Measurements from ENCODE around the gene STARD3.

Gene STARD3

GRCh38 chr17:39672522-39673334 is 35.8 kb downstream of the STARD3 start:
- no peak for DNase-seq (ENCODE audit: low read depth)

GRCh38 chr17:39673335-39674081 is 36.6 kb downstream of the STARD3 start:
- no peak for DNase-seq (ENCODE audit: low read depth)

GRCh38 chr17:39674179-39674578 is 37.2 kb downstream of the STARD3 start:
- DNase-seq (ENCODE audit: low read depth): no peak

GRCh38 chr17:39674702-39675389 is 37.9 kb downstream of the STARD3 start:
- no peak for DNase-seq (ENCODE audit: low read depth)

GRCh38 chr17:39675390-39676082 is 38.6 kb downstream of the STARD3 start:
- no peak for DNase-seq (ENCODE audit: low read depth)

GRCh38 chr17:39676198-39676819 is 39.4 kb downstream of the STARD3 start:
- DNase-seq (ENCODE audit: low read depth): no peak

- no peak for DNase-seq (ENCODE audit: low read depth)
These were observed 40.1 kb downstream of the STARD3 start for GRCh38 chr17:39677072-39677471.

GRCh38 chr17:39677542-39678339 is 40.8 kb downstream of the STARD3 start:
- no peak for DNase-seq (ENCODE audit: low read depth)

GRCh38 chr17:39678340-39679116 is 41.6 kb downstream of the STARD3 start:
- no peak for DNase-seq (ENCODE audit: low read depth)

- DNase-seq (ENCODE audit: low read depth): no peak
These were observed 42.7 kb downstream of the STARD3 start for GRCh38 chr17:39679521-39680192.

- DNase-seq (ENCODE audit: low read depth): no peak
These were observed 46.5 kb downstream of the STARD3 start for GRCh38 chr17:39683295-39683939.

GRCh38 chr17:39684369-39685192 is 47.6 kb downstream of the STARD3 start:
- no peak for DNase-seq (ENCODE audit: low read depth)

- DNase-seq (ENCODE audit: low read depth): no peak
These were observed 50.2 kb downstream of the STARD3 start for GRCh38 chr17:39687101-39687545.

GRCh38 chr17:39687546-39688474 is 50.9 kb downstream of the STARD3 start, which contains the start of gene PGAP3:
TSS of gene PGAP3 (minus strand) at chr17:39688057. CDS start at chr17:39688014, 43 bp downstream.
- DNase-seq (ENCODE audit: low read depth): peak; percentile 86

GRCh38 chr17:39688475-39688835 is 51.5 kb downstream of the STARD3 start:
- no peak for DNase-seq (ENCODE audit: low read depth)

- DNase-seq (ENCODE audit: low read depth): no peak
These were observed 52.0 kb downstream of the STARD3 start for GRCh38 chr17:39688945-39689344.

- DNase-seq (ENCODE audit: low read depth): no peak
These were observed 57.6 kb downstream of the STARD3 start for GRCh38 chr17:39694593-39694992.
